DMS53 treated with DMSO at 0.1 percent for 48 hours (cell line): ENCODE data around the gene HOXD4.

ENCODE experiments used
- DNase-seq: peaks from one replicate; lab custom pipeline; 2025; ENCODE audit not compliant: unreplicated experiment; lab: John Stamatoyannopoulos, UW

The HOXD4 gene

GRCh38 chr2:176126929-176127773 lies 24.2 kb upstream of the HOXD4 start:
- DNase-seq: peak; percentile 64

GRCh38 chr2:176127774-176128072 lies 23.6 kb upstream of the HOXD4 start:
- no peak for DNase-seq

GRCh38 chr2:176128172-176128981 lies 23.0 kb upstream of the HOXD4 start:
- DNase-seq: no peak

GRCh38 chr2:176128982-176129796 lies 22.2 kb upstream of the HOXD4 start, which contains the start of gene HOXD8:
HOXD8 (plus strand) TSS chr2:176129705; CDS start chr2:176130367, 662 bp downstream.
- DNase-seq: peak; percentile 67

- DNase-seq: peak; percentile 67
Observed at GRCh38 chr2:176129813-176130146, 21.6 kb upstream of the HOXD4 start.

GRCh38 chr2:176130147-176130956 lies 21.0 kb upstream of the HOXD4 start:
- DNase-seq: peak; percentile 37

- DNase-seq: no peak
Observed at GRCh38 chr2:176130957-176131847, 20.1 kb upstream of the HOXD4 start.

- no peak for DNase-seq
Observed at GRCh38 chr2:176131848-176132158, 19.5 kb upstream of the HOXD4 start.

- no peak for DNase-seq
Observed at GRCh38 chr2:176132205-176133171, 18.9 kb upstream of the HOXD4 start.

GRCh38 chr2:176133389-176133788 lies 18.0 kb upstream of the HOXD4 start:
- DNase-seq: no peak

GRCh38 chr2:176134035-176134434 lies 17.3 kb upstream of the HOXD4 start:
- DNase-seq: no peak

- peak; percentile 47 for DNase-seq
Observed at GRCh38 chr2:176135035-176135440, 16.3 kb upstream of the HOXD4 start.

GRCh38 chr2:176136374-176137251 lies 14.7 kb upstream of the HOXD4 start:
- no peak for DNase-seq

GRCh38 chr2:176137252-176137580 lies 14.1 kb upstream of the HOXD4 start:
- DNase-seq: no peak

GRCh38 chr2:176137906-176138305 lies 13.4 kb upstream of the HOXD4 start:
- DNase-seq: no peak

GRCh38 chr2:176138526-176138922 lies 12.8 kb upstream of the HOXD4 start:
- DNase-seq: no peak

GRCh38 chr2:176138923-176139660 lies 12.3 kb upstream of the HOXD4 start:
- no peak for DNase-seq
